Peyer's patch (tissue), 4 donors: ENCODE measurements around the gene BDP1. TPM values are rescaled to one million over a fixed set of nuclear protein-coding genes. Genes with fewer than 3 reads are reported as not detected.
"Not testable (repeated sequence)": the region's sequence is repeated elsewhere in the genome, so short reads cannot be mapped to it uniquely, and the experiment has no call there.

Experiments used
- DNase-seq, 3 donors: peaks; one replicate each; pipeline ENCODE4 v3.0.0-alpha.2; 2017 to 2019
- H3K27ac ChIP-seq, 4 donors: fragments of 200-600 bp; sonication (generic); one replicate each; pipeline ENCODE4 v1.5.1; 2016 to 2019
- H3K27me3 ChIP-seq, 2 donors: fragments of 200-600 bp; sonication (generic); one replicate each; pipeline ENCODE4 v1.5.1; 2019
- H3K36me3 ChIP-seq, 3 donors: fragments of 200-600 bp; sonication (generic); one replicate each; pipeline ENCODE4 v1.5.1; 2016 to 2019
- H3K4me1 ChIP-seq, 4 donors: fragments of 200-600 bp; sonication (generic); one replicate each; pipeline ENCODE4 v1.5.1; 2016 to 2019
- H3K4me3 ChIP-seq, 4 donors: fragments of 200-600 bp; sonication (generic); 1 replicate in 3 of 4; 2 replicates in 1 of 4; pipeline ENCODE4 v1.5.1; 2016 to 2019; ENCODE audit warnings: mild to moderate bottlenecking in 1 of 4
- H3K9me3 ChIP-seq, 4 donors: fragments of 200-600 bp; sonication (generic); one replicate each; pipeline ENCODE4 v1.5.1; 2016 to 2019; ENCODE audit warnings: mild to moderate bottlenecking in 1 of 4
- POLR2A ChIP-seq, 2 donors: fragments of 450-650 bp; IDR thresholded peaks; one replicate each; pipeline ENCODE4 v1.5.1; 2017; ENCODE audit warnings: antibody characterized with exemption in 2 of 2, mild to moderate bottlenecking in 2 of 2, moderate library complexity in 2 of 2
- total RNA-seq, 4 donors: library from RNA; depleted of rRNA; stranded (reverse); fragments of >200 nt; gene quantifications; one replicate each; pipeline ENCODE4 v1.1.0, GENCODE V29; 2016
- TF ChIP-seq, protein P1 (sequence below), 6 experiments: fragments of 450-650 bp in 4 of 6; fragments of 200-600 bp in 2 of 6; sonication (generic) in 1 of 6; IDR thresholded peaks; one replicate each; pipeline ENCODE4 v1.5.1; 2017 to 2019; ENCODE audit warnings: antibody characterized with exemption in 6 of 6, mild to moderate bottlenecking in 3 of 6, moderate library complexity in 1 of 6

The BDP1 gene
- total RNA-seq, 4 donors from 2014 or later: 25.7 to 164 (median 31.1) TPM

DNA sequence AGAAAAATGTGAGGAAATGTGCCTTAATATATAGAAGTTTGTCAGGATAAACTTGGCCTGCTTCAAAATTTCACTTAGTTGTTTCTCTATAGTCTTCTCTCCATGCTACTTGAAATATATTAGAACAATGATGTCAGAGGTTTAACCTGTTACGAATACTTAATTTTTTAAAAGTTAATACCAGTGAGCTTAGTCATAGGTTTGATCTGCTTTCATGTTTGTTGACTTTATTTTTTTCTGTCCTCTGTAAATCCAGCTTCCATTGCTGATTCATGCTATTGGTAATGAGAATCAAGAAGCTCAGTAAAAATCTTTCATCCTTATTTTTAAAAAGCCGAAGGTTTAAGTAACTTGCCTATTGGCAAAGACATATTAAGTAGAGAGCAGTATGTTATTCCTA is 27.9 kb downstream of the BDP1 start:
- Histone ChIP-seq H3K27me3 (no peaks in the 10 kb centered on the region), H3K4me1 (peaks cover 0 to 4% (median 0%) of the 10 kb centered on the region in 4 donors), H3K4me3 (no peak overlapping the region), H3K27ac (no peak overlapping the region), H3K36me3 (peaks cover 0 to 55% (median 0%) of the 10 kb centered on the region in 3 donors), H3K9me3 (no peaks in the 10 kb centered on the region)
- TF ChIP-seq POLR2A (IDR thresholded peaks at IDR 0.05): no peak
- TF ChIP-seq, protein P1, sequence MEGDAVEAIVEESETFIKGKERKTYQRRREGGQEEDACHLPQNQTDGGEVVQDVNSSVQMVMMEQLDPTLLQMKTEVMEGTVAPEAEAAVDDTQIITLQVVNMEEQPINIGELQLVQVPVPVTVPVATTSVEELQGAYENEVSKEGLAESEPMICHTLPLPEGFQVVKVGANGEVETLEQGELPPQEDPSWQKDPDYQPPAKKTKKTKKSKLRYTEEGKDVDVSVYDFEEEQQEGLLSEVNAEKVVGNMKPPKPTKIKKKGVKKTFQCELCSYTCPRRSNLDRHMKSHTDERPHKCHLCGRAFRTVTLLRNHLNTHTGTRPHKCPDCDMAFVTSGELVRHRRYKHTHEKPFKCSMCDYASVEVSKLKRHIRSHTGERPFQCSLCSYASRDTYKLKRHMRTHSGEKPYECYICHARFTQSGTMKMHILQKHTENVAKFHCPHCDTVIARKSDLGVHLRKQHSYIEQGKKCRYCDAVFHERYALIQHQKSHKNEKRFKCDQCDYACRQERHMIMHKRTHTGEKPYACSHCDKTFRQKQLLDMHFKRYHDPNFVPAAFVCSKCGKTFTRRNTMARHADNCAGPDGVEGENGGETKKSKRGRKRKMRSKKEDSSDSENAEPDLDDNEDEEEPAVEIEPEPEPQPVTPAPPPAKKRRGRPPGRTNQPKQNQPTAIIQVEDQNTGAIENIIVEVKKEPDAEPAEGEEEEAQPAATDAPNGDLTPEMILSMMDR (IDR thresholded peaks at IDR 0.05): no peak
- DNase-seq: no peak

DNA sequence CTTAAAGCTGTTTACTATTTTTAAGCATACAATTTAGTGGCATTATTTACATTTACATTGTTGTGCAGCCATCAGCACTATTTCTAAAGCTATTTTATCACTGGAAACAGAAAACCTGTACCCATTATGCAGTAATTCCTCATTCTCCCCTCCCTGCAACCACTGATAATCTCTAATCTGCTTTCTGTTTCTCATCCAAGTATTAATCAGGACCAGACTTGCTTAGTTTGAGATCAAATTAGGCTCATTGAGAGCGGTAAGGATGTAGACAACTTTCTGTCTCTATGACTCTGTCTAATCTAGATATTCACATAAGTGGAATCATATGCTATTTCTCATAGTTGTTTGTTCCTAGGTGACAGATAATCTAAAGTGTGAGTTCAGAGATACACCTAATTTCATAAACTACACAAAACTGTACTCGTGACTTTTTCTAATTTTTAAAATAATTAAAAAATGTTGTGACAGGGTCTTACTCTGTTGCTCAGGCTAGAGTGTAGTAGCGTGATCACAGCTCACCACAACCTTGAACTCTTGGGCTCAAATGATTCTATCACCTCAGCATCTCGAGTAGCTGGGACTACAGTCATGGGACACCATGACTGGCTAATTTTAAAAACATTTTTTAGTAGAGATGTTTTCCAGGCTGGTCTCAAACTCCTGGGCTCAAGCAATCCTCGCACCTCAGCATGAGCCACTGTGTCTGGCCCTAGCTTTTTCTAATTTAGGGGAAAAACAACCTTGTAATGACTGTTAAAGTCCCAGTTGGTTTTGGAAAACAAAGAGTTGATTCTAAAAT is 37.6 kb downstream of the BDP1 start:
- TF ChIP-seq POLR2A (IDR thresholded peaks at IDR 0.05): no peak
- TF ChIP-seq, protein P1 (IDR thresholded peaks at IDR 0.05): no peak
- H3K4me3 ChIP-seq: no peak overlapping the region
- no peaks in the 10 kb centered on the region for H3K4me1 ChIP-seq
- H3K27ac ChIP-seq: no peak overlapping the region
- H3K36me3 ChIP-seq: peaks cover 0 to 97% (median 0%) of the 10 kb centered on the region in 3 donors
- H3K27me3 ChIP-seq: no peaks in the 10 kb centered on the region
- no peaks in the 10 kb centered on the region for H3K9me3 ChIP-seq
- DNase-seq: no peak

DNA sequence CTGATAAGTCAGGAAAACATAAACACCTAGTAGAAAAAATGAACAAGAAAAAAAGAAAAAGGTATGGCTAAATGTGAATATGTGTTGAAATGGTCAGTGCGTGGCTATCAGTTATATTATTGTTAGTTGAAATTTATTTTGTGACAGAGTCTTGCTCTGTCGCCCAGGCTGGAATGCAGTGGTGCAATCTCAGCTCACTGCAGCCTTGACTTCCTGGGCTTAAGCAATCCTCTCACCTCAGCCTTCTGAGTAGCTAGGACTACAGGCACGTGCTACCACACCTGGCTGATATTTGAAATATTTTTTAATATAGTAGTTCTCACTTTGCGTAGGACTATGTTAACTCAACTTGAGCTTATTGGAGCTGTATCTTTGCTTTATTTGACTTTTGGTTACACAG is 38.8 kb downstream of the BDP1 start:
- H3K36me3 ChIP-seq: peaks cover 0 to 96% (median 0%) of the 10 kb centered on the region in 3 donors

DNA sequence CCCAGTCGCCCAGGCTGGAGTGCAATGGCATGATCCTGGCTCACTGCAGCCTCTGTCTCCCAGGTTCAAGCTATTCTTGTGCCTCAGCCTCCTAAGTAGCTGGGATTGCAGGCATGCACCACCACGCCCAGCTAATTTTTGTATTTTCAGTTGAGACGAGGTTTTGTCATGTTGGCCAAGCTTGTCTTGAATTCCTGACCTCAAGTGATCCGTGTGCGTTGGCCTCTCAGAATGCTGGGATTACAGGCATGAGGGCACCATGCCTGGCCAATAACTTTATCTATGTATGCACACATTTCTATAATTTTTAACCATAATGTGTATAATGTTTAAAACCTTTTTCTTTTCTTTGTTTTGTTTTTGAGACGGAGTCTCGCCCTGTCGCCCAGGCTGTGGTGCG is 43.3 kb downstream of the BDP1 start:
- H3K4me1 ChIP-seq, H3K27me3 ChIP-seq, H3K27ac ChIP-seq, H3K4me3 ChIP-seq, DNase-seq, H3K9me3 ChIP-seq: not testable (repeated sequence)
- H3K36me3 ChIP-seq: peaks cover 0 to 91% (median 0%) of the 10 kb centered on the region in 3 donors

More for the DNA sequence above, 38.8 kb downstream of the BDP1 start:
- DNase-seq, H3K9me3 ChIP-seq, H3K4me1 ChIP-seq, H3K4me3 ChIP-seq, H3K27me3 ChIP-seq, H3K27ac ChIP-seq: not testable (repeated sequence)

DNA sequence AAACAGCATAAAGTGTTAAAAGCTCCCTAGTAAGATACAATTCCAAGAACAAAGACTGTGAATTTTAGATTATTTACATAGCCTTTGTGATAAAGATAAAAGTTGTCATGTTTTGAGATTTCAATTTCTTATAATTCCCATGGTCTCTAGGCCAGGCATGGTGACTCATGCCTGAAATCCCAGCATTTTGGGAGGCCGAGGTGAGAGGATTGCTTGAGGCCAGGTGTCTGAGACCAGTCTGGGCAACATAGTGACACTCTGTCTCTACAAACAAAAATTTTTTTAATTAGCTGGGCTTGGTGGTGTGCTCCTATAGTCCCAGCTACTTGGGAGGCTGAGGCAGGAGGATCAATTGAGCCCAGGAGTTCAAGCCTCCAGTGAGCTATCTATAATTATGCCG is 48.1 kb downstream of the BDP1 start:
- no peak overlapping the region for H3K27ac ChIP-seq
- no peak overlapping the region for H3K4me3 ChIP-seq
- no peak for DNase-seq
- no peaks in the 10 kb centered on the region for H3K9me3 ChIP-seq
- TF ChIP-seq, protein P1 (IDR thresholded peaks at IDR 0.05): no peak
- TF ChIP-seq POLR2A (IDR thresholded peaks at IDR 0.05): no peak
- peaks cover 0 to 86% (median 0%) of the 10 kb centered on the region in 3 donors for H3K36me3 ChIP-seq
- no peaks in the 10 kb centered on the region for H3K27me3 ChIP-seq
- H3K4me1 ChIP-seq: no peaks in the 10 kb centered on the region

DNA sequence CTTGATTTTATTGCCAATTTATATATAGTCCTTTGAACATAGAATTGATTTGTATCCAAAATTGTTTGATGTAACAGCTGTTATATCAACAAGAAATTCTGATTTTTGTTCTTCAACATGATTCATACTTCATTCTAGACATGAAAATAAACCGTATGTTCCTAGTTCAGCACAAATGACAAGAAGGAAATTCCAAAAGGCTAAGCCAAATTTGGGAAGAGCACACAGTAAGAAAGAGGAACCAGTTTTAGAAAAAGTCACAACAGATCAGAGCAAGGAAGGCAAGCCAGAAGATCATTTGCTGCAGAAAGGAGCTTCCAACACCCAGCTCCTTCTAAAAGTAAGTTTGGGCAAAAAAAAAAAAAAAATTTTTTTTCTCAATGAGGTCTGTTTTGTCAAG is 66.7 kb downstream of the BDP1 start:
- TF ChIP-seq POLR2A (IDR thresholded peaks at IDR 0.05): no peak
- TF ChIP-seq, protein P1 (IDR thresholded peaks at IDR 0.05): no peak

DNA sequence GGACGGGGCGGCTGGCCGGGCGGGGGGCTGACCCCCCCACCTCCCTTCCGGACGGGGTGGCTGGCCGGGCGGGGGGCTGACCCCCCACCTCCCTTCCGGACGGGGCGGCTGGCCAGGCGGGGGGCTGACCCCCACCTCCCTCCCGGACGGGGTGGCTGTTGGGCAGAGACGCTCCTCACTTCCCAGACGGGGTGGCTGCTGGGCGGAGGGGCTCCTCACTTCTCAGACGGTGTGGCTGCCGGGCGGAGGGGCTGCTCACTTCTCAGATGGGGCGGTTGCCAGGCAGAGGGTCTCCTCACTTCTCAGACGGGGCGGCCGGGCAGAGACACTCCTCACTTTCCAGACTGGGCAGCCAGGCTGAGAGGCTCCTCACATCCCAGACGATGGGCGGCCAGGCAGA is 70.2 kb downstream of the BDP1 start:
- not testable (repeated sequence) for H3K4me3 ChIP-seq, DNase-seq, H3K27me3 ChIP-seq, H3K27ac ChIP-seq, H3K4me1 ChIP-seq, H3K9me3 ChIP-seq
- H3K36me3 ChIP-seq: peaks cover 0 to 36% (median 0%) of the 10 kb centered on the region in 3 donors

More for the DNA sequence above, 66.7 kb downstream of the BDP1 start:
- H3K27me3 ChIP-seq: no peaks in the 10 kb centered on the region
- H3K36me3 ChIP-seq: peaks cover 0 to 54% (median 0%) of the 10 kb centered on the region in 3 donors
- no peaks in the 10 kb centered on the region for H3K4me1 ChIP-seq
- no peaks in the 10 kb centered on the region for H3K9me3 ChIP-seq
- H3K4me3 ChIP-seq: no peak overlapping the region
- no peak for DNase-seq
- no peak overlapping the region for H3K27ac ChIP-seq
